Measurements from ENCODE around the gene HOXB9. TPM values are rescaled to one million over a fixed set of nuclear protein-coding genes. Genes with fewer than 3 reads are reported as not detected.

The HOXB9 gene
- total RNA-seq, 1 donor from 2014 or later: 0.11 TPM

- H2AFZ ChIP-seq (ENCODE audit: low read depth, low read length): no peak overlapping the region
- FAIRE-seq: no peak
- H3K4me2 ChIP-seq (ENCODE audit: low read length): no peak overlapping the region
- H3K4me1 ChIP-seq (ENCODE audit: insufficient read depth, low read length): no peaks in the 10 kb centered on the region
- no peak overlapping the region for H3K9ac ChIP-seq (ENCODE audit: low read length)
- no peak overlapping the region for H3K27ac ChIP-seq (ENCODE audit: low read depth, low read length)
- Mint-ChIP-seq H3K4me1 (ENCODE audit: low read depth, unreplicated experiment) (peaks cover 5% of the 10 kb centered on the region), H3K36me3 (ENCODE audit: low read depth, unreplicated experiment) (peaks cover 4% of the 10 kb centered on the region), H3K27ac (ENCODE audit: unreplicated experiment) (peak overlapping the region; percentile 72), H3K27me3 (ENCODE audit: low read depth, unreplicated experiment) (peaks cover 95% of the 10 kb centered on the region), H3K4me3 (ENCODE audit: unreplicated experiment) (no peak overlapping the region), H3K9me3 (ENCODE audit: unreplicated experiment) (peaks cover 16% of the 10 kb centered on the region)
- no peaks in the 10 kb centered on the region for H3K36me3 ChIP-seq (ENCODE audit: insufficient read depth, low read length)
- peaks cover 10% of the 10 kb centered on the region for H3K9me3 ChIP-seq (ENCODE audit: insufficient read depth, low read depth, low read length)
- no peaks in the 10 kb centered on the region for H3K79me2 ChIP-seq (ENCODE audit: insufficient read depth, low read length)
- H3K27me3 ChIP-seq (ENCODE audit: insufficient read depth, low read length): peaks cover 98% of the 10 kb centered on the region
- no peaks in the 10 kb centered on the region for H4K20me1 ChIP-seq (ENCODE audit: insufficient read depth, low read length)
- TF ChIP-seq EZH2 (IDR thresholded peaks at IDR 0.05; ENCODE audit: insufficient read depth, low read length): peak; percentile 6
- no peak for TF ChIP-seq CTCF (IDR thresholded peaks at IDR 0.05; ENCODE audit: insufficient read depth, low read depth, low read length)
- DNase-seq (ENCODE audit: low read depth): no peak
- no peak overlapping the region for H3K4me3 ChIP-seq (ENCODE audit: insufficient read depth, low read depth, low read length)
These were observed 15.4 kb upstream of the HOXB9 start for GRCh38 chr17:48641541-48642058.

GRCh38 chr17:48640858-48641180 lies 14.7 kb upstream of the HOXB9 start:
- H3K9ac ChIP-seq (ENCODE audit: low read length): no peak overlapping the region
- no peaks in the 10 kb centered on the region for H3K79me2 ChIP-seq (ENCODE audit: insufficient read depth, low read length)
- peaks cover 5% of the 10 kb centered on the region for H3K4me1 Mint-ChIP-seq (ENCODE audit: low read depth, unreplicated experiment)
- peaks cover 98% of the 10 kb centered on the region for H3K27me3 Mint-ChIP-seq (ENCODE audit: low read depth, unreplicated experiment)
- no peak overlapping the region for H3K4me3 Mint-ChIP-seq (ENCODE audit: unreplicated experiment)
- TF ChIP-seq CTCF (IDR thresholded peaks at IDR 0.05; ENCODE audit: insufficient read depth, low read depth, low read length) (no peak), EZH2 (IDR thresholded peaks at IDR 0.05; ENCODE audit: insufficient read depth, low read length) (no peak)
- H3K9me3 Mint-ChIP-seq (ENCODE audit: unreplicated experiment): peaks cover 16% of the 10 kb centered on the region
- no peaks in the 10 kb centered on the region for H3K36me3 ChIP-seq (ENCODE audit: insufficient read depth, low read length)
- no peaks in the 10 kb centered on the region for H3K4me1 ChIP-seq (ENCODE audit: insufficient read depth, low read length)
- no peak overlapping the region for H3K27ac ChIP-seq (ENCODE audit: low read depth, low read length)
- no peak overlapping the region for H3K4me3 ChIP-seq (ENCODE audit: insufficient read depth, low read depth, low read length)
- H3K27ac Mint-ChIP-seq (ENCODE audit: unreplicated experiment): no peak overlapping the region
- H3K36me3 Mint-ChIP-seq (ENCODE audit: low read depth, unreplicated experiment): peaks cover 4% of the 10 kb centered on the region
- no peak overlapping the region for H3K4me2 ChIP-seq (ENCODE audit: low read length)
- DNase-seq (ENCODE audit: low read depth) (no peak), FAIRE-seq (no peak)
- H2AFZ ChIP-seq (ENCODE audit: low read depth, low read length): no peak overlapping the region
- H3K9me3 ChIP-seq (ENCODE audit: insufficient read depth, low read depth, low read length): peaks cover 10% of the 10 kb centered on the region
- H4K20me1 ChIP-seq (ENCODE audit: insufficient read depth, low read length): peaks cover 4% of the 10 kb centered on the region
- peaks cover 100% of the 10 kb centered on the region for H3K27me3 ChIP-seq (ENCODE audit: insufficient read depth, low read length)

GRCh38 chr17:48639982-48640857 lies 14.1 kb upstream of the HOXB9 start:
- H3K9me3 ChIP-seq (ENCODE audit: insufficient read depth, low read depth, low read length): peaks cover 10% of the 10 kb centered on the region
- TF ChIP-seq CTCF (IDR thresholded peaks at IDR 0.05; ENCODE audit: insufficient read depth, low read depth, low read length): no peak
- TF ChIP-seq EZH2 (IDR thresholded peaks at IDR 0.05; ENCODE audit: insufficient read depth, low read length): no peak
- H3K27me3 ChIP-seq (ENCODE audit: insufficient read depth, low read length): peaks cover 100% of the 10 kb centered on the region
- no peak overlapping the region for H3K4me2 ChIP-seq (ENCODE audit: low read length)
- H3K27ac ChIP-seq (ENCODE audit: low read depth, low read length): no peak overlapping the region
- peaks cover 5% of the 10 kb centered on the region for H3K4me1 Mint-ChIP-seq (ENCODE audit: low read depth, unreplicated experiment)
- H3K36me3 ChIP-seq (ENCODE audit: insufficient read depth, low read length): no peaks in the 10 kb centered on the region
- peaks cover 11% of the 10 kb centered on the region for H3K9me3 Mint-ChIP-seq (ENCODE audit: unreplicated experiment)
- no peak for FAIRE-seq
- no peak overlapping the region for H3K27ac Mint-ChIP-seq (ENCODE audit: unreplicated experiment)
- no peaks in the 10 kb centered on the region for H3K4me1 ChIP-seq (ENCODE audit: insufficient read depth, low read length)
- H3K4me3 Mint-ChIP-seq (ENCODE audit: unreplicated experiment): no peak overlapping the region
- H3K9ac ChIP-seq (ENCODE audit: low read length): no peak overlapping the region
- peaks cover 6% of the 10 kb centered on the region for H4K20me1 ChIP-seq (ENCODE audit: insufficient read depth, low read length)
- H3K4me3 ChIP-seq (ENCODE audit: insufficient read depth, low read depth, low read length): no peak overlapping the region
- H2AFZ ChIP-seq (ENCODE audit: low read depth, low read length): no peak overlapping the region
- H3K79me2 ChIP-seq (ENCODE audit: insufficient read depth, low read length): no peaks in the 10 kb centered on the region
- H3K36me3 Mint-ChIP-seq (ENCODE audit: low read depth, unreplicated experiment): peaks cover 4% of the 10 kb centered on the region
- peaks cover 98% of the 10 kb centered on the region for H3K27me3 Mint-ChIP-seq (ENCODE audit: low read depth, unreplicated experiment)
- DNase-seq (ENCODE audit: low read depth): no peak

Data from astrocyte (in vitro differentiated cells and primary cell).